Uterus (tissue), 4 donors: ENCODE data around the gene KCNJ4. TPM values are rescaled to one million over a fixed set of nuclear protein-coding genes. Genes with fewer than 3 reads are reported as not detected.

Experiments used
- DNase-seq, 2 donors: peaks; one replicate each; pipeline ENCODE4 v3.0.0-alpha.2; 2019 to 2020
- H3K27ac ChIP-seq, 2 donors: fragments of 200-600 bp; sonication (generic); 1 replicate in 1 of 2; 2 replicates in 1 of 2; pipeline ENCODE4 v1.5.1; 2016 to 2018
- H3K27me3 ChIP-seq, 2 donors: fragments of 200-600 bp; sonication (generic); one replicate each; pipeline ENCODE4 v1.5.1; 2018 to 2019; ENCODE audit warnings: control low read depth in 1 of 2
- H3K36me3 ChIP-seq, 2 donors: fragments of 200-600 bp; sonication (generic); one replicate each; pipeline ENCODE4 v1.5.1; 2019; ENCODE audit warnings: control low read depth in 1 of 2
- H3K4me1 ChIP-seq, 2 donors: fragments of 200-600 bp; sonication (generic); one replicate each; pipeline ENCODE4 v1.5.1; 2018 to 2019; ENCODE audit warnings: control low read depth in 1 of 2
- H3K4me3 ChIP-seq, 2 donors: fragments of 200-600 bp; sonication (generic); 1 replicate in 1 of 2; 2 replicates in 1 of 2; pipeline ENCODE4 v1.5.1; 2018 to 2019; ENCODE audit warnings: mild to moderate bottlenecking in 1 of 2
- H3K9me3 ChIP-seq, 2 donors: fragments of 200-600 bp; sonication (generic); one replicate each; pipeline ENCODE4 v1.5.1; 2019; ENCODE audit warnings: control low read depth in 1 of 2
- POLR2A ChIP-seq, 2 donors: fragments of 450-650 bp; IDR thresholded peaks; one replicate each; pipeline ENCODE4 v1.6.1; 2016; ENCODE audit warnings: antibody characterized with exemption in 2 of 2, mild to moderate bottlenecking in 1 of 2, moderate library complexity in 1 of 2
- intact Hi-C: fragments of 100-400 bp; cut with DNase I; formaldehyde crosslinking; loops from one replicate; pipeline ENCODE4 v1.15.1; 2023; ENCODE audit warnings: low total_unique reads
- total RNA-seq, 4 donors: library from RNA; depleted of rRNA in 3 of 4; stranded (reverse); fragments of >200 nt in 3 of 4; gene quantifications; one replicate each; pipeline versions ENCODE4 v1.1.0 to v1.2.4, GENCODE V29; 2014 to 2023
- TF ChIP-seq, protein P1 (sequence below), 4 experiments: fragments of 200-600 bp in 2 of 4; fragments of 450-650 bp in 2 of 4; sonication (generic) in 2 of 4; IDR thresholded peaks; one replicate each; pipeline ENCODE4 v1.5.1; 2016 to 2019; ENCODE audit warnings: antibody characterized with exemption in 4 of 4, mild to moderate bottlenecking in 2 of 4, moderate library complexity in 1 of 4
- donor health status: DM: yes; HTN: yes; CAD: no.

Gene KCNJ4
- total RNA-seq, 4 donors from 2014 or later, result 0.21 to 1.1 TPM; not detected in 2

DNA sequence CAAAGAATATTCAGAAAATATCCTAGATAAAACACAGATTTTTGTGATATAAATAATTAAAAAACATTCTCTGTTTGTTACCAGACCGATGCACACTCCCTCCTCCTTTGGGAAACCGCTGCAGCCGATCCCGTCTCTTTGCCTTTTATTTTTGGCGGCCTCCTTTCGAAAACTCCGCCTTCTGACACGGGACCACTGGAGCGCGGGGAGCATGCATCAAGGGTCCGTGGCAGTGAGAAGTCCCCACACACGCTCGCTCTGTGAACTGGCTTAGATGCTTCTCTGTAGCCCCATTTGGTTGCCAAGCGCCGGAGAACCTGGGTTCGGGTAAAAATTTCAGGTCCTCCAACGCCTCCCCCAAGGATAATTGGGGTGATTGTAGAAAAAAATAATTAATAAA lies 34.1 kb upstream of the KCNJ4 start:
- no peak for DNase-seq
- intact Hi-C loops, result no loop called here
- Histone ChIP-seq H3K27me3 (no peaks in the 10 kb centered on the region), H3K4me1 (no peaks in the 10 kb centered on the region), H3K9me3 (no peaks in the 10 kb centered on the region), H3K27ac (no peak overlapping the region), H3K4me3 (no peak overlapping the region), H3K36me3 (peaks cover 0 to 3% of the 10 kb centered on the region in 2 donors)
- TF ChIP-seq, protein P1, sequence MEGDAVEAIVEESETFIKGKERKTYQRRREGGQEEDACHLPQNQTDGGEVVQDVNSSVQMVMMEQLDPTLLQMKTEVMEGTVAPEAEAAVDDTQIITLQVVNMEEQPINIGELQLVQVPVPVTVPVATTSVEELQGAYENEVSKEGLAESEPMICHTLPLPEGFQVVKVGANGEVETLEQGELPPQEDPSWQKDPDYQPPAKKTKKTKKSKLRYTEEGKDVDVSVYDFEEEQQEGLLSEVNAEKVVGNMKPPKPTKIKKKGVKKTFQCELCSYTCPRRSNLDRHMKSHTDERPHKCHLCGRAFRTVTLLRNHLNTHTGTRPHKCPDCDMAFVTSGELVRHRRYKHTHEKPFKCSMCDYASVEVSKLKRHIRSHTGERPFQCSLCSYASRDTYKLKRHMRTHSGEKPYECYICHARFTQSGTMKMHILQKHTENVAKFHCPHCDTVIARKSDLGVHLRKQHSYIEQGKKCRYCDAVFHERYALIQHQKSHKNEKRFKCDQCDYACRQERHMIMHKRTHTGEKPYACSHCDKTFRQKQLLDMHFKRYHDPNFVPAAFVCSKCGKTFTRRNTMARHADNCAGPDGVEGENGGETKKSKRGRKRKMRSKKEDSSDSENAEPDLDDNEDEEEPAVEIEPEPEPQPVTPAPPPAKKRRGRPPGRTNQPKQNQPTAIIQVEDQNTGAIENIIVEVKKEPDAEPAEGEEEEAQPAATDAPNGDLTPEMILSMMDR (IDR thresholded peaks at IDR 0.05), result no peak
- TF ChIP-seq POLR2A (IDR thresholded peaks at IDR 0.05), result no peak

DNA sequence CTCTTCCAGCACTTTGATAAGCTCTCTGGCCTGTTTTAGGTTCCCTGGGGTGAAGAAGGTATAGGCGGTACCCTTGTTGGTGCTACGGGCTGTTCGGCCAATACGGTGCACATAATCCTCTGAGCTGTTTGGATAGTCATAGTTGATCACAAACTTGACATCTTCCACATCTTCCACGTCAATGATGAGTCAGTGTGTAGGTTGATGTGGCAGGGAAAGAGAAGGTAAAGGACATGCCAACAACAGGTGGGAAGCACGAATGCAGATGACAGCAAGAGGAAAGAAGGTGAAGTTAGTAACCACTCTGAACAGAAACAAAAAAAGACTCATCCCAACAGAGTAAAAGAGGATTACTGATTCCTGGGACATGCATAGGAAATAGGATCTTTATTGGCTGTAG lies 32.9 kb upstream of the KCNJ4 start:
- Histone ChIP-seq H3K27me3 (no peaks in the 10 kb centered on the region), H3K36me3 (peaks cover 0 to 3% of the 10 kb centered on the region in 2 donors), H3K4me1 (no peaks in the 10 kb centered on the region), H3K9me3 (no peaks in the 10 kb centered on the region), H3K4me3 (no peak overlapping the region), H3K27ac (no peak overlapping the region)
- DNase-seq, result no peak
- intact Hi-C loops, result no loop called here
- no peak for TF ChIP-seq POLR2A (IDR thresholded peaks at IDR 0.05)
- TF ChIP-seq, protein P1 (IDR thresholded peaks at IDR 0.05), result no peak

DNA sequence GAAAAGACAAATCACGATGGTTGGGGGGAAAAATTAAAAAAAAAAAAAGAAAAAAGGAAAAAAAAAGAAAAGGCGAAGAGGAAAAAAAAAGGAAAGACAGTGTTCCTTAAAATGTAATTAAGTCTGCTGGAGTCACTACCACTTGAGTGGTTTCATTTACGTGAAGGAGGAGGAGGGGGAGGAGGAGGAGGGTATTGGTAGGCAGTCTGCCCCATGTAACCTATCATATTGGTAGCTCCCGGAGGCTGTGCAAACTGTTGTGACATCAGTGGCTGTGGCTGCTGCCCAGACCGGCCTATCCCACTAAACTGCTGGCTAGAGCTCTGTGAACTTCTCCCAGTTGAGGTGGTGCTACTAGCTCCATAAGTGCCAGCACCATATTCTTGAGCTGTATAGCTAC lies 30.8 kb upstream of the KCNJ4 start:
- H3K36me3 ChIP-seq, result peaks cover 0 to 3% of the 10 kb centered on the region in 2 donors

DNA sequence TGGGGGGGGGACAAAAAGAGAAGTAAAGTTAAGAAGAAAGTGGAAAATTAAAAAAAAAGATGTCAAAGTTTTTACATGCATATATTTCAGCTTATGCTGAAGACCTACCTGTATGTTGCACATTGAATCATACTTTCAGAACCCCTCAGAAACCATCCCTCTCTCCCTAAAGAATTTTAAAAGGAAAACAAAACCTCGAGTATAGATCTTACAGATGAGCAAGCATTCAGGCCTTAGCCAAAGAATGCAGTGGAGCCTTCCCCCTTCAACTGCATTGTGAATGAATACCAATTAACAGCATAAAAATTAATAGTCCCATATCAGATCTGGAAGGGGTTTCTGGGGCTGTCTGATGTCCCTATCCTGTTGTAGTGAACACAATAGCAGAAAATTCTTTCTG lies 29.2 kb upstream of the KCNJ4 start:
- no peak for TF ChIP-seq POLR2A (IDR thresholded peaks at IDR 0.05)
- TF ChIP-seq, protein P1 (IDR thresholded peaks at IDR 0.05), result no peak
- Histone ChIP-seq H3K27ac (no peak overlapping the region), H3K9me3 (no peaks in the 10 kb centered on the region), H3K4me3 (no peak overlapping the region), H3K27me3 (no peaks in the 10 kb centered on the region), H3K36me3 (peaks cover 0 to 3% of the 10 kb centered on the region in 2 donors), H3K4me1 (no peaks in the 10 kb centered on the region)
- no peak for DNase-seq
- intact Hi-C loops, result no loop called here

More for the DNA sequence above, 30.8 kb upstream of the KCNJ4 start:
- intact Hi-C loops, result no loop called here
- no peaks in the 10 kb centered on the region for H3K27me3 ChIP-seq
- H3K9me3 ChIP-seq, result no peaks in the 10 kb centered on the region
- DNase-seq, result no peak
- TF ChIP-seq, protein P1 (IDR thresholded peaks at IDR 0.05), result no peak
- no peak for TF ChIP-seq POLR2A (IDR thresholded peaks at IDR 0.05)
- H3K4me1 ChIP-seq, result no peaks in the 10 kb centered on the region
- no peak overlapping the region for H3K4me3 ChIP-seq
- H3K27ac ChIP-seq, result no peak overlapping the region

DNA sequence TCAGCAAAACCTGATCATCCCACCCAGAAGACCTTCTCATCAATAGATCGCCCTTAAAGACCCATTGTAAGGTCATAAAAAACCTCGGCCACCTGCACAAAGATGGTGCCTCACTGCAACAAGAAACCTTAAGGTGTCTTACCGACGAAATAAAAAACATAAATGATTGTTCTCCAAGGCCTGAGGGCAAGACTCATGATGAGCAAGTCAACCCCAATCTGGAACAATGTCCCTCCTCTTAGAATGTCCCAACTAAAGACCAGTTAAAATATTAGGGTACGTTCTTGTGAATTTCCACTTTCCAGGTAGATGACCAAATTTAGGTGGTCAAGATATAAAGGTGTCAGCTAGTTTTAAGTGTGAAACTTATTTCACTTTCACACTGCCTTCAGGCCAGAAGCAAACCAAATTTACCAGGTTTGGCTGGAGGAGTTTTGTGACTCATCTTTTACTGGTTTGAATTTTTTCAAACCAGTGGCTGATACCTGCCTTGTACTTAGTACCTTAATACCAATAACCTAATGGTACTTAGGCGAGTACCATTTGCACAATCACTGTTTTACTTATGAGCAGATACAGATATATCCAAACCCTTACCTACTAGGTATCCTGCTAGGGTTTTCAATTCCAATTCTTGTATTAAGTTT lies 27.8 kb upstream of the KCNJ4 start:
- Histone ChIP-seq H3K27me3 (no peaks in the 10 kb centered on the region), H3K4me3 (no peak overlapping the region), H3K9me3 (no peaks in the 10 kb centered on the region), H3K27ac (no peak overlapping the region), H3K4me1 (no peaks in the 10 kb centered on the region), H3K36me3 (no peaks in the 10 kb centered on the region)
- intact Hi-C loops, result no loop called here
- TF ChIP-seq, protein P1 (IDR thresholded peaks at IDR 0.05), result no peak
- DNase-seq, result no peak
